Activated CD4-positive, alpha-beta T cell treated with anti-CD3 and anti-CD28 coated beads, Interleukin-2, amount 50 U/mL, for 16 hours (primary cell): Measurements from ENCODE around the gene LASP1NB.
A peak's percentile ranks its signal among the peaks of the same experiment; 100 is the strongest.

Experiments used
- DNase-seq: peaks from one replicate; pipeline ENCODE4 v3.0.0-alpha.2; 2020

Gene LASP1NB

DNA sequence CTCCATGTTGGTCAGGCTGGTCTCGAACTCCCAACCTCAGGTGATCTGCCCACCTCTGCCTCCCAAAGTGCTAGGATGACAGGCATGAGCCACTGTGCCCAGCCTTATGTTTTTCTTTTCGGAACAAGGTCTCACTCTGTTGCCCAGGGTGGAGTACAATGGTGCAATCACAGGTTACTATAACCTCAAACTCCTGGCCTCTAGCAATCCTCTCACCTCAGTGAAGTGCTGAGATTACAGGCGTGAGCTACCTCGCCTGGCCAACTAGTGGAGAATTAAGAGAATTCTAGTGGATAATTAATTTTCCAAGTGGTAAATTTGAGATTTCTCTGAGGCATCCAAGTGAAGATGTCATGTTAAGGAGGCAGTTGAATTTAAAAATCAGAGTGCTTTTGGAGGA, 44.7 kb downstream of the LASP1NB start:
- DNase-seq = no peak

DNA sequence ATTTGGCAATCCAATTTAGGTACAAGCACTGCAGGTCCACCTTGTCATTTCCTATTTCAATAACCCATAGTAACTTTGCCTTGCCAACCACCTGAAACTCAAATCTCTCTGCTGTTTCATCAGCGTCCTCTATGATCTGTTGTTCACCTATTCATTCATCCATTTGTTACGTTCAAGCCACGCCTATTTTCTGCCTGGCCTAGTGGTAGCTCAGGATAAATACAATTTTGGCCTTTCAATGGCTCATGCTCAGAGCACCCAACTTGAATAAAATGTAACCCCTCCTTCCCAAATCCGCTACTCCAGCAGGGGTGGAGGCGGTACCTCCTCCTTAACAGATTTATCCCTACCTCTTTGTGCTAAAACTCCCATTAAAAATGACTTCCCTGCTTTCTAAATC, 45.4 kb downstream of the LASP1NB start:
- no peak for DNase-seq

DNA sequence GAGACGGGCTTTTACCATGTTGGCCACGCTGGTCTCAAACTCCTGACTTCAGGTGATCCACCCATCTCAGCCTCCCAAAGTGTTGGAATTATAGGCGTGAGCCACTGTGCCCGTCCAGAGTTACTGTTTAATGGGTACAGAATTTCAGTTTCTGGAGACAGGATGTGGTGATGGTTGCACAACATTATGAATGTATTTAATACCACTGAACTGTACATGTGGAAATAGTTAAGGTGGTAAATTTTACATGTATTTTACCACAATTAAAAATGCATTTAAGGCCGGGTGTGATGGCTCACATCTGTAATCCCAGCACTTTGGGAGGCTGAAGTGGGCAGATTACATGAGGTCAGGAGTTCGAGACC, 50.8 kb downstream of the LASP1NB start:
- DNase-seq = peak; percentile 26

DNA sequence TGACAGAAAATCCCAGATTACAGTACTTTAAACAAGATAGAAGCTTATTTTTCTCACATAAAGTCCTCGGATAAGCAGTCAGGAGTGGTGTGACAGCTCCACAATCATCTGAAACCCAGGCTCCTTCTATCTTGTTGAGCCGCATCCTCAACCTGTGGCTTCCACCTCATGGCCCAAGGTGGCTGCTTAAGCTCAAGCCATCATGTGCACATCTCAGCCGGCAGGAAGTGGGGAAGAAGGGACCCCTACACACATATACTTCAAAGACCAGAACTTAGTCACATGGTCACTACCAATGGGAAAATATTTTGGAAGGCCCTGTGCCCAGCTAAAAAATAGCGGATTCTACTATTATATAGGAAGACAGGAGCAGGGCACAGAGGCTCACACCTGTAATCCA, 52.8 kb downstream of the LASP1NB start:
- DNase-seq = no peak
